Measurements from ENCODE around the gene EIF5.

DNA sequence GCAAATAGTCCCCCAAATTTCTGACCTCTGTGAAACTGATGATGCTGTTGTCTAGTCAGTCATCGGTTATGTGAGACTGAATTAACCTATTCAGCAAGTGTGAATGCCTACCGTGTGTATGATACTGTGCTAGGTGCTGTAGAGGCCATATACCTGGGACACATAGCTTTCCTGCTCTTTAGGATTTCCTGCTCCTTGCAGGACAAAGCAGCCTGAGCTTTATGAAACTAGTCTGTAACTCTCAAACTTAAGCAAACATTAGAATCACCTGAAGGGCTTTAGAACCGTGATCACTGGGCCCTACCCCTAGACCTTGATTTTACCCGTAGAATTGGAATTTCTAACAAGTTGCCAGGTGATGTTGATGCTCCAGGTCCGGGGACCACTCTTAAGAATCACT is 58.1 kb downstream of the EIF5 start:
- TF ChIP-seq, protein P1, sequence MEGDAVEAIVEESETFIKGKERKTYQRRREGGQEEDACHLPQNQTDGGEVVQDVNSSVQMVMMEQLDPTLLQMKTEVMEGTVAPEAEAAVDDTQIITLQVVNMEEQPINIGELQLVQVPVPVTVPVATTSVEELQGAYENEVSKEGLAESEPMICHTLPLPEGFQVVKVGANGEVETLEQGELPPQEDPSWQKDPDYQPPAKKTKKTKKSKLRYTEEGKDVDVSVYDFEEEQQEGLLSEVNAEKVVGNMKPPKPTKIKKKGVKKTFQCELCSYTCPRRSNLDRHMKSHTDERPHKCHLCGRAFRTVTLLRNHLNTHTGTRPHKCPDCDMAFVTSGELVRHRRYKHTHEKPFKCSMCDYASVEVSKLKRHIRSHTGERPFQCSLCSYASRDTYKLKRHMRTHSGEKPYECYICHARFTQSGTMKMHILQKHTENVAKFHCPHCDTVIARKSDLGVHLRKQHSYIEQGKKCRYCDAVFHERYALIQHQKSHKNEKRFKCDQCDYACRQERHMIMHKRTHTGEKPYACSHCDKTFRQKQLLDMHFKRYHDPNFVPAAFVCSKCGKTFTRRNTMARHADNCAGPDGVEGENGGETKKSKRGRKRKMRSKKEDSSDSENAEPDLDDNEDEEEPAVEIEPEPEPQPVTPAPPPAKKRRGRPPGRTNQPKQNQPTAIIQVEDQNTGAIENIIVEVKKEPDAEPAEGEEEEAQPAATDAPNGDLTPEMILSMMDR (IDR thresholded peaks at IDR 0.05): no peak
- no peak for TF ChIP-seq POLR2A (IDR thresholded peaks at IDR 0.05)

Measured in right lobe of liver (tissue), 4 donors.